Mesenchymal stem cell (in vitro differentiated cells and primary cell): Measurements from ENCODE around the gene WFDC13. TPM values are rescaled to one million over a fixed set of nuclear protein-coding genes. Genes with fewer than 3 reads are reported as not detected.
"Not testable (repeated sequence)": the region's sequence is repeated elsewhere in the genome, so short reads cannot be mapped to it uniquely, and the experiment has no call there.

Experiments used
- DNase-seq: peaks from one replicate; pipeline ENCODE4 v3.0.0-alpha.2; 2013
- H2AFZ ChIP-seq: one replicate; pipeline ENCODE4 v1.6.1; 2013; ENCODE audit warnings: low read depth, mild to moderate bottlenecking, control low read depth, inconsistent platforms, low read length, moderate library complexity
- H2AK5ac ChIP-seq: 2 replicates; pipeline ENCODE4 v1.6.1; 2013; ENCODE audit warnings: low read length, moderate library complexity, mild to moderate bottlenecking, inconsistent platforms; ENCODE audit not compliant: severe bottlenecking
- H2BK120ac ChIP-seq: one replicate; pipeline ENCODE4 v1.6.1; 2013; ENCODE audit warnings: low read depth, mild to moderate bottlenecking, inconsistent platforms, low read length, moderate library complexity
- H2BK12ac ChIP-seq, 2 experiments: one replicate each; pipeline ENCODE4 v1.6.1; 2013; ENCODE audit warnings: inconsistent platforms in 2 of 2, low read length in 2 of 2, mild to moderate bottlenecking in 2 of 2, moderate library complexity in 2 of 2, control low read depth in 1 of 2
- H2BK15ac ChIP-seq: one replicate; pipeline ENCODE4 v1.6.1; 2013; ENCODE audit warnings: mild to moderate bottlenecking, low read depth, inconsistent platforms; ENCODE audit not compliant: poor library complexity, severe bottlenecking
- H2BK5ac ChIP-seq: 2 replicates; pipeline ENCODE4 v1.6.1; 2013; ENCODE audit warnings: low read depth, mild to moderate bottlenecking, low read length, control low read depth, inconsistent platforms; ENCODE audit not compliant: poor library complexity, severe bottlenecking
- H3K14ac ChIP-seq, 2 experiments: one replicate each; pipeline ENCODE4 v1.6.1; 2013; ENCODE audit warnings: inconsistent platforms in 2 of 2, low read length in 2 of 2, control low read depth in 1 of 2, mild to moderate bottlenecking in 1 of 2, moderate library complexity in 1 of 2
- H3K18ac ChIP-seq, 2 experiments: one replicate each; pipeline ENCODE4 v1.6.1; 2013; ENCODE audit warnings: inconsistent platforms in 2 of 2, low read length in 2 of 2, control low read depth in 1 of 2, low read depth in 1 of 2, mild to moderate bottlenecking in 1 of 2
- H3K23ac ChIP-seq, 2 experiments: one replicate each; pipeline ENCODE4 v1.6.1; 2013; ENCODE audit warnings: inconsistent platforms in 2 of 2, low read length in 2 of 2, mild to moderate bottlenecking in 2 of 2, moderate library complexity in 2 of 2, control low read depth in 1 of 2
- H3K27ac ChIP-seq: 2 replicates; pipeline ENCODE4 v1.5.1; 2013; ENCODE audit warnings: mild to moderate bottlenecking, moderate library complexity, low read length, control low read depth, inconsistent platforms; ENCODE audit not compliant: poor library complexity, severe bottlenecking
- H3K27me3 ChIP-seq, 2 experiments: 2 replicates each; pipeline versions ENCODE4 v1.6.1 to v1.7.0; 2013; ENCODE audit warnings: low read length in 2 of 2, mild to moderate bottlenecking in 2 of 2, moderate library complexity in 2 of 2, control low read depth in 1 of 2, inconsistent platforms in 1 of 2; ENCODE audit not compliant: control insufficient read depth in 1 of 2, insufficient read depth in 1 of 2
- H3K36me3 ChIP-seq, 2 experiments: 2 replicates each; pipeline versions ENCODE4 v1.6.1 to v1.7.0; 2013; ENCODE audit warnings: low read length in 2 of 2, control low read depth in 1 of 2, inconsistent platforms in 1 of 2, low read depth in 1 of 2, mild to moderate bottlenecking in 1 of 2; ENCODE audit not compliant: insufficient read depth in 2 of 2, control insufficient read depth in 1 of 2
- H3K4ac ChIP-seq, 2 experiments: one replicate each; pipeline ENCODE4 v1.6.1; 2013; ENCODE audit warnings: inconsistent platforms in 2 of 2, low read length in 2 of 2, mild to moderate bottlenecking in 2 of 2, moderate library complexity in 2 of 2, control low read depth in 1 of 2, low read depth in 1 of 2
- H3K4me1 ChIP-seq: 2 replicates; pipeline ENCODE4 v1.6.1; 2013; ENCODE audit warnings: low read depth, low read length, control low read depth; ENCODE audit not compliant: control insufficient read depth, insufficient read depth
- H3K4me2 ChIP-seq: 2 replicates; pipeline ENCODE4 v1.6.1; 2013; ENCODE audit warnings: low read length, mild to moderate bottlenecking, inconsistent platforms; ENCODE audit not compliant: poor library complexity, severe bottlenecking
- H3K4me3 ChIP-seq, 2 experiments: 2 replicates each; pipeline versions ENCODE4 v1.5.1 to v1.7.0; 2013; ENCODE audit warnings: low read length in 2 of 2, mild to moderate bottlenecking in 2 of 2, control low read depth in 1 of 2, low read depth in 1 of 2; ENCODE audit not compliant: insufficient read depth in 1 of 2
- H3K79me1 ChIP-seq: replicated peaks from 2 replicates; pipeline ENCODE4 v1.6.1; 2013; ENCODE audit warnings: mild to moderate bottlenecking, control low read depth, low read length, inconsistent platforms; ENCODE audit not compliant: poor library complexity, severe bottlenecking
- H3K9ac ChIP-seq: 2 replicates; pipeline ENCODE4 v1.7.0; 2013; ENCODE audit warnings: mild to moderate bottlenecking, low read length, moderate library complexity
- H3K9me3 ChIP-seq: 2 replicates; pipeline ENCODE4 v1.7.0; 2013; ENCODE audit warnings: mild to moderate bottlenecking, low read length; ENCODE audit not compliant: control insufficient read depth
- H4K8ac ChIP-seq: one replicate; pipeline ENCODE4 v1.6.1; 2013; ENCODE audit warnings: inconsistent platforms, mild to moderate bottlenecking, low read length, moderate library complexity
- H4K91ac ChIP-seq: one replicate; pipeline ENCODE4 v1.6.1; 2013; ENCODE audit warnings: mild to moderate bottlenecking, low read length, inconsistent platforms
- WGBS: methylation state at CpG from one replicate; pipeline ENCODE4 v1.1.7; 2013; ENCODE audit warnings: mixed read lengths; 5-methylcytosine and 5-hydroxymethylcytosine counted together
- polyA plus RNA-seq, 2 experiments: library from polyadenylated mRNA; stranded (reverse); fragments of 200-250 nt; gene quantifications; one replicate each; pipeline ENCODE4 v1.2.3, GENCODE V29; 2013

WFDC13 gene
- polyA plus RNA-seq (2013, experiment 1 of 2), result not detected
- polyA plus RNA-seq (2013, experiment 2 of 2), result not detected

- Histone ChIP-seq H2AK5ac (no peak within 1 kb of the TSS), H3K4me3 (no peak within 1 kb of the TSS), H3K4me1 (no peaks in the 10 kb centered on the region), H3K4ac (no peak within 1 kb of the TSS), H3K36me3 (no peaks in the 10 kb centered on the region), H3K9me3 (no peaks in the 10 kb centered on the region), H4K91ac (no peak within 1 kb of the TSS), H3K14ac (no peak within 1 kb of the TSS), H2BK12ac (no peak within 1 kb of the TSS), H3K27me3 (no peaks in the 10 kb centered on the region), H3K27ac (no peak within 1 kb of the TSS), H3K9ac (no peak within 1 kb of the TSS), H2BK15ac (no peak within 1 kb of the TSS), H2BK5ac (no peak within 1 kb of the TSS), H3K79me1 (no peaks in the 10 kb centered on the region), H3K18ac (no peak within 1 kb of the TSS), H2AFZ (no peak within 1 kb of the TSS), H2BK120ac (no peak within 1 kb of the TSS), H4K8ac (no peak within 1 kb of the TSS), H3K23ac (peak within 1 kb of the TSS in 1 of 2 experiments; percentile 14), H3K4me2 (no peak within 1 kb of the TSS)
- WGBS, result 68% methylated on average over 4 of the region's 4 CpGs
- DNase-seq, result no peak
Measured at GRCh38 chr20:45701873-45702272, at the start of gene WFDC13. Gene WFDC13 (plus strand): TSS chr20:45702038. CDS start chr20:45702124, 86 bp downstream.

GRCh38 chr20:45657038-45657437 lies 44.8 kb upstream of the WFDC13 start:
- H3K79me1 ChIP-seq, H3K4ac ChIP-seq, H4K8ac ChIP-seq: not testable (repeated sequence)

GRCh38 chr20:45670139-45670538 lies 31.7 kb upstream of the WFDC13 start, which contains the start of gene WFDC11:
Gene WFDC11 (minus strand): TSS chr20:45670239. CDS start chr20:45650600, 19,639 bp downstream.
- DNase-seq, result no peak
- Histone ChIP-seq H3K79me1 (no peaks in the 10 kb centered on the region), H2BK5ac (no peak within 1 kb of the TSS), H2BK120ac (no peak within 1 kb of the TSS), H3K4ac (no peak within 1 kb of the TSS), H2BK12ac (no peak within 1 kb of the TSS), H3K4me1 (no peaks in the 10 kb centered on the region), H4K91ac (no peak within 1 kb of the TSS), H3K18ac (no peak within 1 kb of the TSS), H3K4me3 (no peak within 1 kb of the TSS), H2BK15ac (no peak within 1 kb of the TSS), H3K23ac (no peak within 1 kb of the TSS), H3K9me3 (peaks cover 4% of the 10 kb centered on the region), H3K14ac (no peak within 1 kb of the TSS), H4K8ac (no peak within 1 kb of the TSS), H3K4me2 (no peak within 1 kb of the TSS), H2AFZ (no peak within 1 kb of the TSS), H2AK5ac (no peak within 1 kb of the TSS), H3K9ac (no peak within 1 kb of the TSS), H3K36me3 (no peaks in the 10 kb centered on the region), H3K27me3 (peaks cover 0 to 3% of the 10 kb centered on the region in 2 experiments), H3K27ac (no peak within 1 kb of the TSS)
- WGBS, result 100% methylated on average over 1 of the region's 1 CpG

More at GRCh38 chr20:45657038-45657437, 44.8 kb upstream of the WFDC13 start:
- not testable (repeated sequence) for DNase-seq, H2BK12ac ChIP-seq, H2BK5ac ChIP-seq, H3K9ac ChIP-seq, H3K4me2 ChIP-seq, H3K9me3 ChIP-seq, H3K18ac ChIP-seq, H3K36me3 ChIP-seq, H3K4me3 ChIP-seq, H3K23ac ChIP-seq, H2AFZ ChIP-seq, H3K27me3 ChIP-seq, H4K91ac ChIP-seq, H3K4me1 ChIP-seq, H2AK5ac ChIP-seq, H3K27ac ChIP-seq, H2BK15ac ChIP-seq, H3K14ac ChIP-seq, H2BK120ac ChIP-seq
- 83% methylated on average over 1 of the region's 3 CpGs for whole genome bisulfite sequencing

GRCh38 chr20:45672765-45673164 lies 29.1 kb upstream of the WFDC13 start:
- H3K4me1 ChIP-seq, result no peaks in the 10 kb centered on the region
- H2AFZ ChIP-seq, result no peak overlapping the region
- H3K4me3 ChIP-seq, result no peak overlapping the region
- H2BK15ac ChIP-seq, result no peak overlapping the region
- H4K8ac ChIP-seq, result no peak overlapping the region
- no peak overlapping the region for H3K18ac ChIP-seq
- H3K14ac ChIP-seq, result no peak overlapping the region
- no peak overlapping the region for H3K4me2 ChIP-seq
- peaks cover 16% of the 10 kb centered on the region for H3K9me3 ChIP-seq
- H3K79me1 ChIP-seq, result no peaks in the 10 kb centered on the region
- no peak overlapping the region for H2BK12ac ChIP-seq
- no peaks in the 10 kb centered on the region for H3K36me3 ChIP-seq
- no peak overlapping the region for H2BK5ac ChIP-seq
- H3K27ac ChIP-seq, result no peak overlapping the region
- H3K4ac ChIP-seq, result no peak overlapping the region
- H4K91ac ChIP-seq, result no peak overlapping the region
- H3K27me3 ChIP-seq, result no peaks in the 10 kb centered on the region
- H3K23ac ChIP-seq, result no peak overlapping the region
- no peak overlapping the region for H2BK120ac ChIP-seq
- DNase-seq, result no peak
- H3K9ac ChIP-seq, result no peak overlapping the region
- no peak overlapping the region for H2AK5ac ChIP-seq
